T-helper 17 cell (primary cell): ENCODE data around the gene RNF214. TPM values are rescaled to one million over a fixed set of nuclear protein-coding genes. Genes with fewer than 3 reads are reported as not detected.
A peak's percentile ranks its signal among the peaks of the same experiment; 100 is the strongest.

Source experiments
- ATAC-seq: fragments of 150-1000 bp; cut with Tn5 transposase; 2 replicates; pipeline ENCODE4 v1.10.0; 2021; ENCODE audit warnings: mild to moderate bottlenecking, moderate library complexity
- DNase-seq, 3 donors: peaks; one replicate each; pipeline versions ENCODE4 v3.0.0 to v3.0.0-alpha.2; 2020 to 2021
- H3K9me3 ChIP-seq: one replicate; pipeline ENCODE4 v1.7.0; 2013; ENCODE audit warnings: low read length, mild to moderate bottlenecking; ENCODE audit not compliant: control insufficient read depth, poor library complexity, severe bottlenecking
- H3K27ac Mint-ChIP-seq: one replicate; pipeline ENCODE4 v1.8.0; 2022; ENCODE audit warnings: mild to moderate bottlenecking, moderate library complexity, mixed read lengths
- H3K27me3 Mint-ChIP-seq: one replicate; pipeline ENCODE4 v1.8.0; 2022; ENCODE audit warnings: mixed read lengths
- H3K36me3 Mint-ChIP-seq: one replicate; pipeline ENCODE4 v1.8.0; 2022; ENCODE audit warnings: low read depth, mixed read lengths
- H3K4me1 Mint-ChIP-seq: one replicate; pipeline ENCODE4 v1.8.0; 2022; ENCODE audit warnings: mild to moderate bottlenecking, mixed read lengths
- H3K4me3 Mint-ChIP-seq: one replicate; pipeline ENCODE4 v1.8.0; 2022; ENCODE audit warnings: mild to moderate bottlenecking, moderate library complexity, mixed read lengths
- total RNA-seq, 4 donors: library from RNA in 2 of 4; stranded (reverse) in 2 of 4; gene quantifications; one replicate each; pipeline ENCODE4 v1.2.3 and lab custom pipeline; 2022 to 2026

RNF214 gene
- total RNA-seq, 2 donors from 2014 or later = 20.1 to 24.4 TPM

DNA sequence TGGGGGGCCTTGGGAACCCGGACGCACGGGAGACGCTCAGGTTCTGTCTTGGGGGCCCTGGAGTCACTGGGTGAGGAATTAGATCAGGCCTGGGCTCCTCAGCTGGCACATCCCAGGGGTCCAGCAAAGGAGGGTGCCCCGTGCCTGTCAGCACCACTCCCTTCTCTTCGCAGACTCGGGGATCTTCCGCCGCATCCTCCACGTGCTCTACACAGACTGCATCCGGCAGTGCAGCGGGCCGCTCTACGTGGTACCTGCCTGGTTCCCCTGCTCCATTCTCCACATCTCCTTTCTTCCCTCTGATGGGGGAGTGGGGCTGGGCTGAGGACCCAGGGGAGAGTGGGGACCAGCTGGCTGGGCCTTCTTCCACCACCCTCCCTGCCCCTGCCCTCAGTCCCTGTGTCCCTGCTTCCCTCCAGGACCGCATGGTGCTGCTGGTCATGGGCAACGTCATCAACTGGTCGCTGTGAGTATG is 40.0 kb upstream of the RNF214 start:
- no peak overlapping the region for H3K27ac Mint-ChIP-seq
- H3K4me1 Mint-ChIP-seq = peaks cover 8% of the 10 kb centered on the region
- H3K4me3 Mint-ChIP-seq = no peak overlapping the region
- no peaks in the 10 kb centered on the region for H3K36me3 Mint-ChIP-seq
- ATAC-seq (no peak), DNase-seq (no peak)
- H3K9me3 ChIP-seq = no peaks in the 10 kb centered on the region
- H3K27me3 Mint-ChIP-seq = no peaks in the 10 kb centered on the region

GRCh38 chr11:117193130-117194020 is 39.1 kb upstream of the RNF214 start:
- DNase-seq = peak in 1 of 3 donors; percentile 1
- H3K27me3 Mint-ChIP-seq = no peaks in the 10 kb centered on the region
- no peaks in the 10 kb centered on the region for H3K36me3 Mint-ChIP-seq
- H3K27ac Mint-ChIP-seq = no peak overlapping the region
- H3K9me3 ChIP-seq = no peaks in the 10 kb centered on the region
- peaks cover 10% of the 10 kb centered on the region for H3K4me1 Mint-ChIP-seq
- no peak overlapping the region for H3K4me3 Mint-ChIP-seq
- no peak for ATAC-seq

- DNase-seq = no peak
- no peak overlapping the region for H3K4me3 Mint-ChIP-seq
- no peaks in the 10 kb centered on the region for H3K27me3 Mint-ChIP-seq
- H3K9me3 ChIP-seq = no peaks in the 10 kb centered on the region
- ATAC-seq = no peak
- no peaks in the 10 kb centered on the region for H3K36me3 Mint-ChIP-seq
- peaks cover 10% of the 10 kb centered on the region for H3K4me1 Mint-ChIP-seq
- peak overlapping the region; percentile 79 for H3K27ac Mint-ChIP-seq
Observed at GRCh38 chr11:117194267-117194666, 38.2 kb upstream of the RNF214 start.

DNA sequence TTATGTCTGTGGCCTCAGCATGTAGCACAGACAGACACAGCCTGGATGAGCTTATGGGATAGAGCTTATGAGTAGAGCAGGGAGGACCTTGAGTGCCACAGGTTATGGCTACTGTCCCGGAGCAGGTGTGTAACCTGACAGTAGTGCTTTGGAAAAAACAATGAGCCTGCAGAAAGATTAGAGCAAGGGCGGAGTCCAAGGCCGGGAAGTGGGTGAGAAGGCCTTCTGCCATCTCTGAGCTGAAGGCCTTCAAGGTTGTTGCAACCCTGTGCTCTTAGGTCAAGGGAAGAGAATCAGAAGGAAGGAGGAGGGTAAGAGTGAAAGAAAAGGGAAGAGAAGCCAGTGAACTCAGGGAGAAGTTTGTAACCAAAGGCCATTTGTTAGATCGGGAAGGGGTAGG is 37.2 kb upstream of the RNF214 start:
- Mint-ChIP-seq H3K4me3 (peak overlapping the region; percentile 0), H3K36me3 (no peaks in the 10 kb centered on the region), H3K27me3 (no peaks in the 10 kb centered on the region), H3K27ac (peak overlapping the region; percentile 79), H3K4me1 (peaks cover 10% of the 10 kb centered on the region)
- H3K9me3 ChIP-seq = no peaks in the 10 kb centered on the region
- no peak for DNase-seq
- ATAC-seq = no peak

GRCh38 chr11:117195761-117196160 is 36.7 kb upstream of the RNF214 start:
- no peaks in the 10 kb centered on the region for H3K36me3 Mint-ChIP-seq
- H3K4me1 Mint-ChIP-seq = peaks cover 10% of the 10 kb centered on the region
- peak overlapping the region; percentile 43 for H3K4me3 Mint-ChIP-seq
- ATAC-seq (no peak), DNase-seq (no peak)
- peak overlapping the region; percentile 79 for H3K27ac Mint-ChIP-seq
- H3K27me3 Mint-ChIP-seq = no peaks in the 10 kb centered on the region
- H3K9me3 ChIP-seq = no peaks in the 10 kb centered on the region

- ATAC-seq (no peak), DNase-seq (no peak)
- Mint-ChIP-seq H3K27ac (peak overlapping the region; percentile 11), H3K36me3 (no peaks in the 10 kb centered on the region), H3K27me3 (no peaks in the 10 kb centered on the region), H3K4me3 (no peak overlapping the region), H3K4me1 (peaks cover 10% of the 10 kb centered on the region)
- no peaks in the 10 kb centered on the region for H3K9me3 ChIP-seq
Observed at GRCh38 chr11:117197006-117197405, 35.5 kb upstream of the RNF214 start.

GRCh38 chr11:117197516-117198456 is 34.7 kb upstream of the RNF214 start:
- DNase-seq (no peak), ATAC-seq (no peak)
- H3K9me3 ChIP-seq = no peaks in the 10 kb centered on the region
- Mint-ChIP-seq H3K4me3 (no peak overlapping the region), H3K4me1 (peaks cover 10% of the 10 kb centered on the region), H3K27ac (peak overlapping the region; percentile 11), H3K36me3 (no peaks in the 10 kb centered on the region), H3K27me3 (no peaks in the 10 kb centered on the region)

DNA sequence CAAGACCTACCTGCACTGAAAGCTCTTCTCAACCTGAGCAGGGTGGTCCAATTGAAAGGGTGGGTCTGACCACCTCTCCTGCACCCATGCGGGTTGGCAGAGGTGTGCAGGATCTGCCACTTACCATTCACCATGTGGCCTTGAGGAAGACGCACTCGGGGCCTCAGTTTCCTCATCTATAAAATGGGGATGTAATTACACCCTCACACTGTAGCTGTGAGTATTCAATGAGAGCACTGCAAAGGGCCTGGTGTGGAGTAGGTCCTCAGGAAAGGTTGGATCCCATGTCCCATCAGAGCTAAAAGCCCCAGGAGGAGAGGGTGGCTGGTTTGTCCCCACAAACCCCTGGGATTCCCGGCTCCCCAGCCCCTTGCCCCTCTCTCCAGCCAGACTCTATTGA is 33.9 kb upstream of the RNF214 start:
- DNase-seq (no peak), ATAC-seq (no peak)
- H3K4me1 Mint-ChIP-seq = peaks cover 8% of the 10 kb centered on the region
- peak overlapping the region; percentile 27 for H3K27ac Mint-ChIP-seq
- no peak overlapping the region for H3K4me3 Mint-ChIP-seq
- H3K9me3 ChIP-seq = no peaks in the 10 kb centered on the region
- H3K36me3 Mint-ChIP-seq = no peaks in the 10 kb centered on the region
- no peaks in the 10 kb centered on the region for H3K27me3 Mint-ChIP-seq

- ATAC-seq (no peak), DNase-seq (no peak)
- no peaks in the 10 kb centered on the region for H3K36me3 Mint-ChIP-seq
- no peaks in the 10 kb centered on the region for H3K27me3 Mint-ChIP-seq
- no peaks in the 10 kb centered on the region for H3K9me3 ChIP-seq
- peaks cover 12% of the 10 kb centered on the region for H3K4me1 Mint-ChIP-seq
- peak within 1 kb of the TSS; percentile 28 for H3K4me3 Mint-ChIP-seq
- H3K27ac Mint-ChIP-seq = peak within 1 kb of the TSS; percentile 37
Observed at GRCh38 chr11:117199053-117199915, 33.2 kb upstream of the RNF214 start, which contains the start of gene TAGLN. TAGLN (plus strand) TSS chr11:117199370; CDS start chr11:117203014, 3,644 bp downstream.

GRCh38 chr11:117199916-117200812 is 32.3 kb upstream of the RNF214 start:
- H3K36me3 Mint-ChIP-seq = peaks cover 5% of the 10 kb centered on the region
- H3K4me3 Mint-ChIP-seq = peak overlapping the region; percentile 28
- no peaks in the 10 kb centered on the region for H3K27me3 Mint-ChIP-seq
- H3K9me3 ChIP-seq = no peaks in the 10 kb centered on the region
- DNase-seq = no peak
- peak overlapping the region; percentile 37 for H3K27ac Mint-ChIP-seq
- peaks cover 12% of the 10 kb centered on the region for H3K4me1 Mint-ChIP-seq
- no peak for ATAC-seq

- H3K4me1 Mint-ChIP-seq = peaks cover 9% of the 10 kb centered on the region
- H3K4me3 Mint-ChIP-seq = no peak overlapping the region
- H3K27ac Mint-ChIP-seq = peak overlapping the region; percentile 37
- H3K36me3 Mint-ChIP-seq = peaks cover 8% of the 10 kb centered on the region
- ATAC-seq (no peak), DNase-seq (no peak)
- no peaks in the 10 kb centered on the region for H3K27me3 Mint-ChIP-seq
- no peaks in the 10 kb centered on the region for H3K9me3 ChIP-seq
Observed at GRCh38 chr11:117200813-117201657, 31.4 kb upstream of the RNF214 start.
